Activated CD8-positive, alpha-beta memory T cell treated with anti-CD3 and anti-CD28 coated beads, Interleukin-2, amount 50 U/mL, for 1 hour (primary cell): ENCODE results near the gene STS.

ENCODE experiments used
- DNase-seq: peaks from one replicate; pipeline ENCODE4 v3.0.0-alpha.2; 2020; ENCODE audit errors: extremely low read depth

The STS gene, protein sequence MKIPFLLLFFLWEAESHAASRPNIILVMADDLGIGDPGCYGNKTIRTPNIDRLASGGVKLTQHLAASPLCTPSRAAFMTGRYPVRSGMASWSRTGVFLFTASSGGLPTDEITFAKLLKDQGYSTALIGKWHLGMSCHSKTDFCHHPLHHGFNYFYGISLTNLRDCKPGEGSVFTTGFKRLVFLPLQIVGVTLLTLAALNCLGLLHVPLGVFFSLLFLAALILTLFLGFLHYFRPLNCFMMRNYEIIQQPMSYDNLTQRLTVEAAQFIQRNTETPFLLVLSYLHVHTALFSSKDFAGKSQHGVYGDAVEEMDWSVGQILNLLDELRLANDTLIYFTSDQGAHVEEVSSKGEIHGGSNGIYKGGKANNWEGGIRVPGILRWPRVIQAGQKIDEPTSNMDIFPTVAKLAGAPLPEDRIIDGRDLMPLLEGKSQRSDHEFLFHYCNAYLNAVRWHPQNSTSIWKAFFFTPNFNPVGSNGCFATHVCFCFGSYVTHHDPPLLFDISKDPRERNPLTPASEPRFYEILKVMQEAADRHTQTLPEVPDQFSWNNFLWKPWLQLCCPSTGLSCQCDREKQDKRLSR

DNA sequence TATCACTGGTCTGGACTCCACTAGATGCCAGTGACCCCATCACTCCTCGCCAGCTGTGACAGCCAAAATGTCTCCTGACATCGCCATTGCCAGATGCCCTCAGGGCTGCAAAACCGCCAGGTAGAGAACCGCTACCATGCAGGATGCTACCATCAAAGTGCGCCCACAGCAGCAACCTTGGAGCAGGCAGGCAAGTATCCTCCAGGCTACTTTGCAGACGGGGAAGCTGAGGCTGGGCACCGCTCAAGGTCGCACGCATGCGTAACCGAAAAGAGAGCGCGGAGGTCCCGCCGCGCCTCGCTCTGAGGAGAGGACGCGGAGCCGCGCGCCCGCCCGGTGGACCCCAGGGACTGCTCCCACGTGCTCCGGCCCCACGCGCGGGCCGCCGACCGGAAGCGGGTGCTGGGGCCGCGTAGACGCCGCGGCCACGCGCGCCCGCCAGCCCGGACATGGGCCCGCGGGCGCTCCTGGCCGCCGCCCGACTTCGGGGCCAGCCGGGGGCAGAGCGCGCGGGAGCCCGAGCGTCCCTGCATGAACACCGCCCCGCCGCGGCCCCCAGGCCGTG lies at the start of gene STS:
TSS of gene STS (plus strand) at position 300 of the 565 bp plus-strand sequence. CDS start 105,488 bp downstream, outside the sequence.
- no peak for DNase-seq

DNA sequence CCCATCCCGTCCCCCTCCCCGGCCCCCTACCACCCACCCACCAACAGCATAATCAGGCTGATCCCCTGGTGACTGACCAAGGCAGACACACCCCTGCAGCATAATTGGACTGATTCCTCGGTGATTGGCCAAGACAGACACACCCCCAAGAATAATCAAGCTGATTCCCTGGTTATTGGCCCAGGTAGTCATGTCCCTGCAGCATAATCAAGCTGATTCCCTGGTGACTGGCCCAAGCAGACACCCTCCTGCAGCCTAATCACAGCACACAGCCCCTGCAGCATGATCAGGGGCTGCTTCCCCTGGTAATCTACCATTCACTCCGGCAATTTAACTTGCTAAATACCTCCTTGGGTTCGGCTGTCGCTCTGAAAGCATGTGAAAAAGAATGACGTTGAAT lies 47.5 kb upstream of the STS start:
- DNase-seq, result no peak

DNA sequence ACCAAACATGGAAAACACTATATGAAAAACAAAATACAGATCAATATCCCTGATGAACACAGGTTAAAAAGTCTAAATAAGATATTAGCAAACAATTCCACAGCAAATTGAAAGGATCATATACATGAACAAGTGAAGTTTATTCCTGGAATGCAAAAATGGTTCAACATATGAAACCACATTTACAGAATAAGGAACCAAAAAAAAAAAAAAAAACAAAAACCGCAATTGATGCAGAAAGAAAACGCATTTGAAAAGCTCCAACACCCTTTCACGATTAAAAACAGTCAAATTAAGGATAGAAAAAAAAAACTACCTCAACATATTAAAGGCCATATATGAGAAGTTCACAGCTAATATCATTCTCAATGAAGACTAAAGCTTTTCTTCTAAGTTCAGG lies 45.4 kb upstream of the STS start:
- DNase-seq, result no peak

DNA sequence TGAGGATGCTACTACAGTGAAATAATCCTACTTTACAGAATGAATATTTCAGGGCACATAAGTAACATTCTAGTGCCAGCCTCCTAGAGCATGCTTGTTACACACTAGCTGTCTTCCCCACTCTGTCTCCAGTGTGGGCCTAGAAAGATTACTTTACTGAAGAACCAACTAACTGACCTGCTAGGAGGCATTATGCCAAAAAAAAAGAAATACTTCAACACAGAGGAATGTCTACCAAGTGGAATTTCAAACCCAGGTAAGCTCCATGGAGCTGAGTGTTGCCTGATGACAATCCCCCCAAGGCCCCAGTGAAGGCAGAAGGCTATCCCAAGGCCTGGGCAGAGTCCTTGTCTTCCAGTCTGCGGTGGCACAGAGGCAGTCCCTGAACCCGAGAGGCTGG lies 40.9 kb upstream of the STS start:
- DNase-seq, result no peak

DNA sequence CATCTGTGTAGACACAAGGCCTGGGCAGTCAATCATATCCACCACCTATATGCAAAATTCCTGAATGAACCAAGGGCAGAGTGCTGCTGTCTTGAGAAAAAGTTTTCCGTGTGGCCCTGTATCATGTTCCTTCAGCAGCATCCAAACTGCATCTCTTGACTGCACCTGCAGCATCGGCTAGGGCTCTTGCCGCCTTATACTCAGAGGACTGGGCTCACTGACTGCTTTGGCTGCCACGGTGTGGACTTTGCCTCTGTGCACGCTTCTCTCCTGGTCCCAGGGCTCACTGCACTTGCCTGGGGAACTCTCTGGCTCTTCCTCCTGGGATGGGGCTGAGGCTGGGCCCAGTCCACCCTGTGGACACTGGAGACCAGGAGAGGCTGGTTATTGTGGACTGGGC lies 39.5 kb upstream of the STS start:
- DNase-seq, result no peak

DNA sequence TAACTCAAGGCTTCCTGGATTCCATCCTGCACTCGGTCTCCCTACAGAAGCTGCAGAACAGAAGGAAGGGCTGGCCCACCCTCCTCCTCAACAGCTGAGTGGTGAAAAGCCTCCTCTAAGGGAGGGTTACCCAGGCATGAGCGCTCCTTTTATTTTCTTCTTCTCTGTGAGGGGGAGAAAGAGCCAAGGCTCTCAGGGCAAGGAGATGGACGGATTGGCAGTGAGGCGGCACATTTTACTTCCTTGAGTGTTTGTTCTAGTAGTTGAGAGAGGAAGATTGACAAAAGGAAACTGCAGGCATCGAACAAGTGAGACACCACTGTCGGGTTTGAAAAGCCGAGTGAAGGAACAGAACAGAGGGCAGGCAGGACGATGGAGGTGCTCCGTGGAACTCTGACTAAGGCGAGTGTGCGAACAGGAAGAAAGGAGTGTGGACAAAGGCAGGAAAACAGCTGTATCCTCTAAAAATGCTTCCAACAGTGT lies 38.4 kb upstream of the STS start:
- DNase-seq, result no peak

DNA sequence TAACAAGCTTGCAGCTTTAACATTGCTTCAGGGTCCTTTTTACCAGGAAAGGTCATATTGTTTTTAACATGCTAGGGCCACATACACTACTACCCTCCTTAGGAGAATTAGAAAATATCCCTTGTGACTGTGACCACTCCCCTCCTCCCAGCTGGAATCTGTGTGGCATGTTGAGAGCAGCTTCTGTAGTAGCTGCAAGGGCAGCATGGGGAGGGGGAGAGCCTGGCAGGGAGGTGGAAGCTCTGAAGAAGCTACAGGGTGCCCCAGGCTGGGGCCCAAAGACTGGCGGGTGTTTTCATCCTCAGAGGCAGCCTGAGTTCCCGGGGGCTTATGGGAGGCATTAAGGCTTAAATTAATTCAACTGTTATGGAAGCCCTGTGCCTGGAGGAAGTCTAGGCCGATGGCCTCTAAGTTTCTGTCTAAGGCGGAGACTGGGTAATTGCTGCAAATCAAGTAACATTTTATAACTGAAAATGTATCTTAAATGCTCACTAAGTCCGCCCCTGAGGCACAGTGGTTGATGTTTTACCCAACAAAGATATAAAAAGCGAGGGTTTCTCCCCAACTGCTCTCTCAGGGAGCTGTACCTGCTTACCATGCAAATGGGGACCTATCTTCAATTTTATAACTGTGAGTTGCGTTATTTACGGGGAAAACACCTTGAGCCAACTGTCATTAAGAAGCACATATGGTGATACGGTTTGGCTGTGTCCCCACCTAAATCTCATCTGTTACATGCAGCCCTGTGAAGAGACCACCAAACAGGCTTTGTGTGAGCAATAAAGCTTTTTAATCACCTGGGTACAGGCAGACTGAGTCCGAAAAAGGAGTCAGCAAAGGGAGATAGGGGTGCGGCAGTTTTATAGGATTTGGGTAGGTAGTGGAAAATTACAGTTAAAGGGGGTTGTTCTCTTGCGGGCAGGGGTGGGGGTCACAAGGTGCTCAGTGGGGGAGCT lies 37.4 kb upstream of the STS start:
- DNase-seq, result no peak

DNA sequence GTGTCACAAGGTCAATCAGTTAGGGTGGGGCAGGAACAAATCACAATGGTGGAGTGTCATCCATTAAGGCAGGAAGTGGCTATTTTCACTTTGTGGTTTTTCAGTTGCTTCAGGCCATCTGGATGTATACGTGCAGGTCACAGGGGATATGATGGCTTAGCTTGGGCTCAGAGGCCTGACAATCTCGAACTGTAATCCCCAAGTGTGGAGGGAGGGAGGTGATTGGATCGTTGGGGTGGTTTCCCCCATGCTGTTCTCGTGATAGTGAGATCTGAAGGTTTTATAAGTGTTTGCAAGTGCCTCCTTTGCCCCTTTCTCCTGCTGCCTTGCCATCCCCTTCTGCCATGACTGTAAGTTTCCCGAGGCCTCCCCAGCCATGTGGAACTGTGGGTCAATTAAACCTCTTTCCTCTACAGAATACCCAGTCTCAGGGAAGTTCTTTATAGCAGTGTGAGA lies 36.7 kb upstream of the STS start:
- no peak for DNase-seq

DNA sequence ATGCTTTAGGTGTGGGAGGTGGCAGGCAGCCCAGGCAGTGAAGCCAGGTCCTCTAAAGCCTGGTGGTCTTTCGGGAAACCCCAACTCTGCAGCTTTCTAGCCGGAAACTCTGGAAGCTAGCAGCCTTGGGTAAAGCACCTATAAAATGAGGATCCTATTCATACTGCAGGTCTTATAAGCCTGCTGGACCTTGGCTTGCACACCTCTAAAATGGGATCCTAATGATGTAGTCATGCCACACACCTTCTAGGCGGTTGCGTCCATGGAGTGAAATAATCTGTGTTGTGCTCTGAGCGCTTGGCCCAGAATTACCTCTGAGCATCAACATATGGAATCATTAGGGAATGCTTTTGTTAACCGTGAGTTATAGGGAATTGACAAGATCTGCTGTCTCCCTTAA lies 36.0 kb upstream of the STS start:
- no peak for DNase-seq

DNA sequence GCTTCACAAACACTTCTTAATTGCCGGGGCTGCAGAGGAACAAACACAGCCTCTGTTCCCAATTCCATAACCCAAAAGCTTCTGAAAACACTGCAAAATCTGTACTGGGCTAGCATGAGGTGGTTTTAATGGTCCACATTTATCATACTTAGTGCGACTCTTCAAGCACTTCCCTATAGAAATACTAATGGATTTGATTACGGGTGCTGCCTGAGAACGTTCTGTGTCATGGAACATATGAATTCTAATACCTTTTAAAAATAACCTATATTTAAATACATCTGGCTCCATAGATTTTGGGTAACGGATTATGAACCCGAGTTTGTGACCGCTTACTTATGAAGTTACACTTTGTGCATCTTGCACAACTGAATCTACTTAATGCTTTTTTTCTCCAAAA lies 35.4 kb upstream of the STS start:
- no peak for DNase-seq

DNA sequence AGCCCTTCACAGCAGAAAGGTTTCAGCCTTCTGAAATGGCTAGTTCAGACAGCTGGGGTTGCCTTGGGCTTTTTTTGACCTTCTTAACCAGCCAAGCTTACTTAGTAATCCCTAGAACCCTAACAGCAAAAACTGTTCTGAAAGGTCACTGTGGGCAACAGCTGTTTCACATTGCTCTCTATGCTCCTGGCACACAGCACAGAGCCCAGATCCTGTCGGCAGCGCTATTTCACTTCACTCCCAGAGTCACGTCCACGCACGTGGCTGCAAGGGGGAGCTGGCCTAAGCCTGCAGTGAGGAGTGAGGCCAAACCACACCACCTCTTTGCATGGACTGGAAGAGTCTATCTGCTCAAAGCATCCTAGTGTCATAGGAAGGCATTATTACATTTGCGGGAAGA lies 32.0 kb upstream of the STS start:
- DNase-seq, result no peak

DNA sequence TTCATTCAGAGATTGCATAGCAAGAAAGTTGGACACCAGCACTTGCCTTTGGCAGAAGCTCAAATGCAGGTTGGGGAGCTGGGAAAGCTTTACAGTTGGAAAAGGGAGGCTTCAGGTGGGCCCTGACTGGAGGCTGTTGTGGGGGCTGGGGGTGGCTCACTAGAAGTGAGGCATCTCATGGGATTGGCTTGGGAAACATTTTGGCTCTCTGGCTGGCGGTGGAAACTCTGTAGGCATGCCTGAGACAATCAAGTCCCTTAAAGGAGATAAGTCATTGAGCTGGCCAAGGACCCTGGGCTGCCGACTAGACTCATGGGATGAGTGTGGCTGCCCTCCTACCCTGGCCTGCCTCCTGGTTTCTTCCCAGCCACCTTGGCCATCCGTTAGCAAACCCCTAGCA lies 31.4 kb upstream of the STS start:
- no peak for DNase-seq

DNA sequence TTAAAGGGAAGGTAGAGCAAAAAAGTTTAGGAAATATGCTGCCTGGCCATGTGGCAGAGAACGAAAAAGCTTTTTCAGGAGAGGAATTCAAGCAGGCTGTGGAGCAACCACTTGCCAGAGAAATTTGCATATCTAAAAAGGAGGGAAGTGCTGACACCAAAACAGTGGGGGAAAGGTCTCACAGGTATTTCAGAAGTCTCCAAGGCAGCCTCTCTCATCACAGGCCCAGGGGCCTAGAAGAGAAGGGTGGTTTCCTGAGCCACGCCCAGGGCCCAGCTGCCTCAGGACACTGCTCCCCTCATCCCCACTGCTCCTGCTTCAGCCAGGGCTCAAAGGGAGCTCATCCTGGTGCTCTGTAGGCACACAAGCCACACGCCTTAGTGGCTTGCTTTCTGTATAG lies 29.9 kb upstream of the STS start:
- DNase-seq, result no peak

DNA sequence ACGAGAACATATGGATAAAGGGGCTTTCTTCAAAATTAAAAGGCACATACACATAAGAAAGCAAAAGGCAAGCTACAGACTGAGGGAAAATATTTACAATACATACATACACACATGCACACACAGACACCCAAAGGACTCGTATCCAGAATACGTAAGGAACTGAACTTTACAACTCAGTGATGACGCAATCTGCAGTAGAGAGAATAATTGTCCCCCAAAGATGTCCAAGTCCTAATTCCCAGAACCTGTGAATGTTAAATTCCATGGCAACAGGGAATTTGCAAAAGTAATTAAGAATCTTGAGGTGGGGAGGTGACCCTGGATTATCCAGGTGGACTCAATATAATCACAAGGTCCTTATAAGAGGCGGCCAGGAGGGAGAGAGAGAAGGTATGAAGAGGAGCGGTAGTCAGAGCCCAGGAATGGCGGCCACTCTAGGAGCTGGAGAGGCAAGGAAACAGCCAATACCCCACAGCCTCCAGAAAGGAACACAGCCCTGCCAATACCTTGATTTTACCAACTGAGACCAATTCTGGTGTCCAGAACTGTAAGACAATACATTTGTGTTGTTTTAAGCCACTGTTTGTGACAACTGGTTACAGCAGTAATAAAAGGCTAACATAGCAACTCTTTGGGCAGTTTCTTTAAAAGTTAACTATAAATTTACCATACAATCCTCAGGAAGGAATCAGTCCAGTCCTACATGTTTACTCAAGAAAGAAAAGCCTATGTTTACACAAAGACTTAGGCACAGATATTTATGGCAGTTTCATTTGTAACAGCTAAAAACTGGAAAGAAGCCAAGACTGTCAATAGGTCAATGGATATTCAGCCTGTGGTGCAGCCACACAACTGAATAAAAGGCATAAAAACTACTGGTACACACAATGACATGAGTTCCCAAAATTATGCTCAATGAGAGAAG lies 27.3 kb upstream of the STS start:
- no peak for DNase-seq

DNA sequence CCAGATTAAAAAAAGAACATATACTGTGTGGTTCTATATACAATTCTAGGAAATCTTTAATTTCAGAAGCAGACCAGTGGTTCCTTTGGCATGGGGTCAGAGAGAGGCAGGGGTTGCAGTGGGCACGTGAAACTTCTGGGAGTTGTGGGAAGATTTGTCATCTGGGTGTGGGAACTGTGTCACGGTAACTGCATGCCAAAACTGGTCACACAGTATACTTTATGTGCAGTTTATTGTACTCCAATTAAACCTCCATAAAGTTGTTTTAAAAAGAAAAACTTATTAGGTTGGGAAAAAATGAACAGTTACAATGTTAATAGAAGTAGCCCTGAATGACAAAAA lies 26.7 kb upstream of the STS start:
- DNase-seq, result no peak

DNA sequence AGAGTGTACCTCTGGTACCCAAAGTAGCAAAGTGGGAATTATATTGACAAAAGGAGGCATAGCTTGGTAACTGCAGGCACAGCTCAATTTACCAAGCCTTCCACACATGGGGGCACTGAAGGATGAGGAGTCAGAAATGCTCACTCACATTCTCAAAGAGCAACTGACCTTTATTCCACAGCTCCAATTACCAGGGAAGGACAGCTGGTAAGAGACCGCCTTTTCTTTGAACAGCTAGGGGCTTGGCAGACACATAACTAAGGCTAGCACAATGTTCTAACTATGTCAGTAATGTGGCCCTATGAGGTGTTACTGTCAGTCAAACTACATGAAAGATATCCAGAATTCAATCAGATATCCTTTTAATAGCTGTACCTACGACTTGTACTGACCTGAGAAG lies 20.5 kb upstream of the STS start:
- DNase-seq, result no peak

DNA sequence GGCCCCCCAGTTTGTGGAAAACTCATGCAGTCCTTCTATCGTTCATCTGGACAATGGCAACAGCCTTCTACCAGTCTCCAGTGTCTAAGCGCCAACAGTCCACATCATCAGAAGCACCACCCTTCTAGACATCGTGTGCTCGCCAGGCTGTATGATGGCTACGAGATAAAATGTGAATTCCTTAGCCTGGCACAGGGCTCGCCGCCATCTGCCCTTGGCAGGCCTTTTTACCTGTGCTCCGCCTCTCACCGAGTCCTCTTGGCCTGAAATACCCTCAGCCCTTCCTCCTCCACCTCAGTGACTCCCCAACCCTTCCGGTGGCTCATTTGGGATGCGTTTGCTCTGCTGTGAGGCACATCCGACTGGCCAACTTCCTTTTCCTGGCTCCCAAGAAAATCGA lies 15.9 kb upstream of the STS start:
- DNase-seq, result no peak

DNA sequence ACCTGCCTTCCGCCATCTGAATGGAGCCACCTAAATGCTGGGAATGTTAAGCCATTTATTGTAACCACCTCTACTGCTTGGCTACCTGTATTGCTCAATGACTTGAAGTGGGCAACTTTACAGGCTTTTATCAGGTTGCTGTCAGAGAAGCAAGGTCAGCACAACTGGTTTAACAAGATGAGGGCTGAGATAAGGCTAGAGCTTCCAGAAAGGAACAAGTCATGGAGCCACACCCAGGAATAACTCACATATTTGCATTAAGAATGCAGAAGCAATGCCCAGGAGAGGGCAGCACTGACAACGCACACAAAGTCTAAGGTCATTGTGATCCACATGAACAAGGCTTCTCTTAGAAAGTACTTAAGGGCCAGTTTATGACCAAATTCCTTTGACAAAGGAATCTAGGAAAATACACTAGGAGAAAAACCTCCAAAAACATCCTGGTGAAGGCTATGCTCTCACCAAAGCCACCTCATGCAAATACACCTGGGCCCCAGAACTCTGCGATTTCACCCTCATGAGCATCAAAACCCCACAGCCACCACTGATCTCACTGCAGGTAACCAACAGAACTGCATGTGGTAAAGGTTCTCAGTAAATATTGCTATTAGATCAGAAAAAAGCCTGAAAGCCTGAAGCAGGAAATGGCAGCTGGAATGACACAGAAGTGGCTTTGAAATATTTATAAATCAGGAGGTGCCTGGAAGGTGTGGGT lies 15.0 kb upstream of the STS start:
- DNase-seq, result no peak

DNA sequence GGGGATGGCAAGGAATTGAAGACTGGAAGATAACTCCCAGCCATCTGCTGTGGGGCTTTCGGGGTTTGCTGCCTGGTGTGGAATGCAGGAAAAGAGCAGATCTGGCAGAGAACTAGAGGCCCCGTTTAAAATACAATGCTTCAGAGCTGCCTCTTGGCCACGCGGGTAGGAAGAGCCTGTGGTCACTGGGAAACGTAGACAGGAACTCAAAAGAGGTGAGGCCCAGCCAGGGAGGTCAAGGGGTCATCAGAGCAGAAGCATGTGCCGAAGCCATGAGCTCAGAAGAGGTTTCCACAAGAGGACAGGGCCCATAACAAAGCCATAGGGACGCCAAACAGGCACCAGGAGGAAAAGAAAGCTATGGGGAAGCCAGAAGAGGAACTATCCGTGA lies 14.5 kb upstream of the STS start:
- DNase-seq, result no peak

DNA sequence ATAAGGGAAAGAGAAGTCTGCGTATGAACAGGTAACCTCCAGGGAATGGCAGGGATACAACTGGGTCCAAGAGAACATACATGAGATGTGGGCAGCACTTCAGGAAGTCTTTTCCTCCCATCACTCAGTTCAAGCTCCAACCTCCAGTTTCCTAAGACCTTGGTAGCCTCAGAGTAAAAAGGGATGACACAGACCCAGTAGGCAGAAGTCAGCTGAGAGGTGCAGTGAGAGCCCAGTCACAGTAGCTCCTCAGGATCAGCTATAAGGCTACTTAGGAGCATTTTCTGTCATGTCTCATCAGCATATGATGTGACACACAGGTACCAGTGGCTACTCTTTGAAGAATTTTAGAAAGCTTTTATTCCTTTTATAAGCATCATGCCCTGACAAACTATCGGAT lies 12.5 kb upstream of the STS start:
- no peak for DNase-seq
